Stimulated activated CD4-positive, alpha-beta T cell treated with anti-CD3 and anti-CD28 coated beads, TNF-alpha, amount 100 ng/mL, for 48 hours (primary cell): Measurements from ENCODE around the gene STAMBPL1.
"Not testable (repeated sequence)": the region's sequence is repeated elsewhere in the genome, so short reads cannot be mapped to it uniquely, and the experiment has no call there.

Experiments
- DNase-seq, 3 donors: peaks; one replicate each; pipeline ENCODE4 v3.0.0-alpha.2; 2020; ENCODE audit warnings: low read depth in 3 of 3

STAMBPL1 gene

GRCh38 chr10:88857831-88858230 lies 22.2 kb upstream of the STAMBPL1 start:
- DNase-seq = no peak

GRCh38 chr10:88858491-88858890 lies 21.6 kb upstream of the STAMBPL1 start:
- no peak for DNase-seq

GRCh38 chr10:88861036-88861435 lies 19.0 kb upstream of the STAMBPL1 start:
- DNase-seq = no peak

- DNase-seq = no peak
Measured at GRCh38 chr10:88865281-88865876, 14.7 kb upstream of the STAMBPL1 start.

GRCh38 chr10:88866454-88866853 lies 13.6 kb upstream of the STAMBPL1 start:
- no peak for DNase-seq

GRCh38 chr10:88870089-88870488 lies 10.0 kb upstream of the STAMBPL1 start:
- DNase-seq = no peak

GRCh38 chr10:88873757-88874156 lies 6.3 kb upstream of the STAMBPL1 start:
- DNase-seq = no peak

- DNase-seq = no peak
Measured at GRCh38 chr10:88874281-88874680, 5.8 kb upstream of the STAMBPL1 start.

- DNase-seq = no peak
Measured at GRCh38 chr10:88875081-88875480, 5.0 kb upstream of the STAMBPL1 start.

- DNase-seq = no peak
Measured at GRCh38 chr10:88877298-88877697, 2.7 kb upstream of the STAMBPL1 start.

- peak; percentile 37 to 70 (median 65) for DNase-seq
Measured at GRCh38 chr10:88880282-88881076, 434 bp downstream of the STAMBPL1 start.

- no peak for DNase-seq
Measured at GRCh38 chr10:88881320-88881719, 1.3 kb downstream of the STAMBPL1 start.

- DNase-seq = no peak
Measured at GRCh38 chr10:88881922-88882645, 2.0 kb downstream of the STAMBPL1 start.

GRCh38 chr10:88882646-88883447 lies 2.8 kb downstream of the STAMBPL1 start:
- DNase-seq = not testable (repeated sequence)

GRCh38 chr10:88883448-88883809 lies 3.4 kb downstream of the STAMBPL1 start:
- no peak for DNase-seq

- DNase-seq = no peak
Measured at GRCh38 chr10:88886557-88886956, 6.5 kb downstream of the STAMBPL1 start.

GRCh38 chr10:88888810-88889445 lies 8.9 kb downstream of the STAMBPL1 start:
- no peak for DNase-seq

- no peak for DNase-seq
Measured at GRCh38 chr10:88889559-88890337, 9.7 kb downstream of the STAMBPL1 start.

GRCh38 chr10:88890681-88891381 lies 10.8 kb downstream of the STAMBPL1 start:
- no peak for DNase-seq
